ENCODE data around the gene SNAI3. TPM values are rescaled to one million over a fixed set of nuclear protein-coding genes. Genes with fewer than 3 reads are reported as not detected.

SNAI3 gene
- total and polyA plus RNA-seq, 2 of the 8 experiments (the other 6 are each of a cell fraction or from before 2014, with no cell fraction given) = 8.5 to 13.3 TPM

DNA sequence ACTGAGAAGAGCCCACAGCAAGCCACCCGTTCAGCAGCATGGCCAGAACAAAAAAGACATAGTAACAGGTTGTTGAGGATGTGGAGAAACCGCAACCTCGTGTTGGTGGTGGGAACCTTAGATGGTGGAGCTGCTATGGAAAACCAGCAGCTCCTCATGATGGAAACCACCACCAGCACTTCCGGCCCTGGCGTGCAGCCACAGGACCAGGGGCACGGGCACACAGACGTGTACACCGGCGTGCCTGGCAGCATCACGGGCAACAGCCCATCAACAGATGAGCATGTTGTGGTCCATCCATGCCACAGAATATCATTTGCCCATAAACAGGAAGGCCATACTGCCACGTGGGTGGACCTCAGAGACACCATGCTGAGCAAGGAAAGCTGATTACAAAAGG, 31.9 kb upstream of the SNAI3 start:
- Histone ChIP-seq H3K4me3 (ENCODE audit: extremely low read depth in 1 of 4, insufficient read depth in 2 of 4, low read depth in 3 of 4, low read length in 4 of 4) (no peak overlapping the region), H2AFZ (ENCODE audit: low read length) (no peak overlapping the region), H3K23ac (ENCODE audit: insufficient read length) (no peak overlapping the region), H2BK20ac (ENCODE audit: low read length) (no peak overlapping the region), H3K23me2 (ENCODE audit: low read depth, low read length) (no peaks in the 10 kb centered on the region), H3K79me2 (ENCODE audit: control insufficient read depth in 1 of 2, insufficient read depth in 2 of 2, low read length in 2 of 2) (no peaks in the 10 kb centered on the region), H3K9me3 (ENCODE audit: insufficient read depth in 2 of 2, low read depth in 1 of 2, low read length in 1 of 2) (no peaks in the 10 kb centered on the region), H2BK12ac (ENCODE audit: low read depth, low read length) (no peak overlapping the region), H4K5ac (ENCODE audit: insufficient read length, low read depth, low read length) (no peak overlapping the region), H3K36me3 (ENCODE audit: control insufficient read depth in 2 of 4, insufficient read depth in 4 of 4, low read length in 3 of 4) (peaks cover 4 to 53% (median 24%) of the 10 kb centered on the region in 4 experiments; a peak in 5 of 8 replicates), H2BK5ac (ENCODE audit: low read depth, low read length) (no peak overlapping the region), H3K14ac (ENCODE audit: insufficient read length) (no peak overlapping the region), H2AK5ac (ENCODE audit: low read depth, low read length) (no peak overlapping the region), H3K56ac (replicated peaks; ENCODE audit: insufficient read length, low read depth, low read length) (no peak overlapping the region), H2BK15ac (ENCODE audit: low read length) (no peak overlapping the region), H4K20me1 (replicated peaks in 1 of 2; ENCODE audit: control insufficient read depth in 1 of 2, insufficient read depth in 2 of 2, low read length in 2 of 2) (peaks cover 6 to 16% of the 10 kb centered on the region in 2 experiments), H3K27ac (ENCODE audit: low read depth, low read length) (no peak overlapping the region), H3K4me1 (replicated peaks in 1 of 4; ENCODE audit: control insufficient read depth in 3 of 4, insufficient read depth in 4 of 4, low read length in 3 of 4) (no peaks in the 10 kb centered on the region), H3K27me3 (replicated peaks in 1 of 4; ENCODE audit: control insufficient read depth in 3 of 4, extremely low read depth in 1 of 4, insufficient read depth in 3 of 4, low read length in 3 of 4) (no peaks in the 10 kb centered on the region), H4K8ac (ENCODE audit: extremely low read depth, insufficient read depth, low read length) (no peak overlapping the region), H2BK120ac (replicated peaks; ENCODE audit: low read depth, low read length) (no peak overlapping the region), H3K4ac (replicated peaks; ENCODE audit: insufficient read length, low read depth, low read length) (no peak overlapping the region), H3K9ac (replicated peaks in 1 of 4; ENCODE audit: extremely low read depth in 1 of 4, low read depth in 3 of 4, low read length in 3 of 4) (no peak overlapping the region), H4K91ac (replicated peaks; ENCODE audit: insufficient read length, low read length) (no peak overlapping the region), H3K79me1 (ENCODE audit: low read depth, low read length) (no peaks in the 10 kb centered on the region), H3K4me2 (ENCODE audit: insufficient read depth in 1 of 2, low read depth in 2 of 2, low read length in 2 of 2) (no peak overlapping the region), H3K18ac (ENCODE audit: extremely low read depth, low read length) (no peak overlapping the region)
- 94% methylated on average over 11 of the region's 11 CpGs; no CpG with 5 or more reads in 1 of the 2 experiments for WGBS, 2 experiments (ENCODE audit: extremely low coverage in 1 of 2, insufficient coverage in 1 of 2, insufficient read length in 1 of 2, insufficient replicate concordance in 2 of 2, low coverage in 1 of 2, low lambda C conversion rate in 2 of 2, missing lambda C conversion rate in 1 of 2)
- FAIRE-seq = no peak
- DNase-seq (ENCODE audit: low read depth in 1 of 2, low spot score in 2 of 2) = no peak
- POLR2A ChIA-PET (ENCODE audit: partially characterized antibody) = interaction anchor here (1.0 kb wide), 1 partner anchor 12 kb away, joined by 3 read pairs; no protein-coding TSS in a partner anchor
- CTCF ChIA-PET (ENCODE audit: partially characterized antibody) = interaction anchor here (0.7 to 1.8 kb wide), 5 partner anchors 13 to 284 kb away, joined by 3 to 10 read pairs (median 3); no protein-coding TSS in a partner anchor
- TF ChIP-seq CEBPB (IDR thresholded peaks at IDR 0.05; ENCODE audit: low read depth, low read length) (no peak), NRF1 (IDR thresholded peaks at IDR 0.05; ENCODE audit: low read depth, low read length) (no peak), POLR2A (IDR thresholded peaks at IDR 0.05; ENCODE audit: control extremely low read depth in 1 of 2, low read depth in 2 of 2, low read length in 2 of 2) (no peak), SP1 (IDR thresholded peaks at IDR 0.05; ENCODE audit: low read depth, low read length) (no peak), JUND (IDR thresholded peaks at IDR 0.05; ENCODE audit: low read length) (no peak), TEAD4 (IDR thresholded peaks at IDR 0.05; ENCODE audit: low read depth, low read length) (no peak), EGR1 (IDR thresholded peaks at IDR 0.05; ENCODE audit: borderline replicate concordance, low read depth, low read length) (no peak), CBX5 (IDR thresholded peaks at IDR 0.05; ENCODE audit: low read depth, low read length) (no peak), TCF12 (IDR thresholded peaks at IDR 0.05; ENCODE audit: low read depth, low read length) (no peak), RXRA (IDR thresholded peaks at IDR 0.05; ENCODE audit: insufficient read depth, low read depth, low read length) (no peak), TBP (IDR thresholded peaks at IDR 0.05; ENCODE audit: low read depth, low read length) (no peak), SUZ12 (IDR thresholded peaks at IDR 0.05; ENCODE audit: low read length) (no peak), BCL11A (IDR thresholded peaks at IDR 0.05; ENCODE audit: low read depth in 2 of 2, low read length in 2 of 2) (no peak)
- TF ChIP-seq, protein P1, sequence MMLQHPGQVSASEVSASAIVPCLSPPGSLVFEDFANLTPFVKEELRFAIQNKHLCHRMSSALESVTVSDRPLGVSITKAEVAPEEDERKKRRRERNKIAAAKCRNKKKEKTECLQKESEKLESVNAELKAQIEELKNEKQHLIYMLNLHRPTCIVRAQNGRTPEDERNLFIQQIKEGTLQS (IDR thresholded peaks at IDR 0.05; ENCODE audit: insufficient read depth, low read depth, low read length) = no peak
- TF ChIP-seq, protein P2, sequence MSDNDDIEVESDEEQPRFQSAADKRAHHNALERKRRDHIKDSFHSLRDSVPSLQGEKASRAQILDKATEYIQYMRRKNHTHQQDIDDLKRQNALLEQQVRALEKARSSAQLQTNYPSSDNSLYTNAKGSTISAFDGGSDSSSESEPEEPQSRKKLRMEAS (IDR thresholded peaks at IDR 0.05) = no peak

Measured in H1 (cell line).